ENCODE measurements around the gene UNK. TPM values are rescaled to one million over a fixed set of nuclear protein-coding genes. Genes with fewer than 3 reads are reported as not detected.

The UNK gene
- total and polyA plus RNA-seq, 9 of the 15 experiments (the other 6 are each of a cell fraction or from before 2014, with no cell fraction given): 12.8 to 38.6 (median 24.8) TPM

- TF ChIP-seq, protein P1, sequence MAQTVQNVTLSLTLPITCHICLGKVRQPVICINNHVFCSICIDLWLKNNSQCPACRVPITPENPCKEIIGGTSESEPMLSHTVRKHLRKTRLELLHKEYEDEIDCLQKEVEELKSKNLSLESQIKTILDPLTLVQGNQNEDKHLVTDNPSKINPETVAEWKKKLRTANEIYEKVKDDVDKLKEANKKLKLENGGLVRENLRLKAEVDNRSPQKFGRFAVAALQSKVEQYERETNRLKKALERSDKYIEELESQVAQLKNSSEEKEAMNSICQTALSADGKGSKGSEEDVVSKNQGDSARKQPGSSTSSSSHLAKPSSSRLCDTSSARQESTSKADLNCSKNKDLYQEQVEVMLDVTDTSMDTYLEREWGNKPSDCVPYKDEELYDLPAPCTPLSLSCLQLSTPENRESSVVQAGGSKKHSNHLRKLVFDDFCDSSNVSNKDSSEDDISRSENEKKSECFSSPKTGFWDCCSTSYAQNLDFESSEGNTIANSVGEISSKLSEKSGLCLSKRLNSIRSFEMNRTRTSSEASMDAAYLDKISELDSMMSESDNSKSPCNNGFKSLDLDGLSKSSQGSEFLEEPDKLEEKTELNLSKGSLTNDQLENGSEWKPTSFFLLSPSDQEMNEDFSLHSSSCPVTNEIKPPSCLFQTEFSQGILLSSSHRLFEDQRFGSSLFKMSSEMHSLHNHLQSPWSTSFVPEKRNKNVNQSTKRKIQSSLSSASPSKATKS (CRISPR knock-in tag; IDR thresholded peaks at IDR 0.05): 0 out of 2 replicates have a peak, but pooled peaks have one; percentile 69
- TF ChIP-seq GABPB1 (CRISPR knock-in tag; IDR thresholded peaks at IDR 0.05) (peak; percentile 83), HNRNPH1 (optimal IDR thresholded peaks at IDR 0.05; ENCODE audit: low read depth, low read length) (no peak), ATF1 (CRISPR knock-in tag; IDR thresholded peaks at IDR 0.05) (peak; percentile 80; the same call in 1 of the 2 replicates), ATF1 (tag; IDR thresholded peaks at IDR 0.05) (peak; percentile 90), FOXJ3 (CRISPR knock-in tag; IDR thresholded peaks at IDR 0.05) (no peak), U2AF1 (optimal IDR thresholded peaks at IDR 0.05; ENCODE audit: low read depth, low read length) (no peak), SMARCC2 (IDR thresholded peaks at IDR 0.05; ENCODE audit: low read depth) (peak; percentile 49; the same call in 1 of the 2 replicates), GMEB1 (CRISPR knock-in tag; IDR thresholded peaks at IDR 0.05) (no peak), MEF2A (IDR thresholded peaks at IDR 0.05; ENCODE audit: control insufficient read depth, low read depth, low read length) (no peak), ZFPM2 (CRISPR knock-in tag; IDR thresholded peaks at IDR 0.05) (no peak), ZBTB34 (CRISPR knock-in tag; IDR thresholded peaks at IDR 0.05) (no peak), SRSF9 (IDR thresholded peaks at IDR 0.05; ENCODE audit: borderline replicate concordance, low read depth, low read length) (no peak), TCF7 (IDR thresholded peaks at IDR 0.05; ENCODE audit: borderline replicate concordance) (no peak)
- TF ChIP-seq, protein P2, sequence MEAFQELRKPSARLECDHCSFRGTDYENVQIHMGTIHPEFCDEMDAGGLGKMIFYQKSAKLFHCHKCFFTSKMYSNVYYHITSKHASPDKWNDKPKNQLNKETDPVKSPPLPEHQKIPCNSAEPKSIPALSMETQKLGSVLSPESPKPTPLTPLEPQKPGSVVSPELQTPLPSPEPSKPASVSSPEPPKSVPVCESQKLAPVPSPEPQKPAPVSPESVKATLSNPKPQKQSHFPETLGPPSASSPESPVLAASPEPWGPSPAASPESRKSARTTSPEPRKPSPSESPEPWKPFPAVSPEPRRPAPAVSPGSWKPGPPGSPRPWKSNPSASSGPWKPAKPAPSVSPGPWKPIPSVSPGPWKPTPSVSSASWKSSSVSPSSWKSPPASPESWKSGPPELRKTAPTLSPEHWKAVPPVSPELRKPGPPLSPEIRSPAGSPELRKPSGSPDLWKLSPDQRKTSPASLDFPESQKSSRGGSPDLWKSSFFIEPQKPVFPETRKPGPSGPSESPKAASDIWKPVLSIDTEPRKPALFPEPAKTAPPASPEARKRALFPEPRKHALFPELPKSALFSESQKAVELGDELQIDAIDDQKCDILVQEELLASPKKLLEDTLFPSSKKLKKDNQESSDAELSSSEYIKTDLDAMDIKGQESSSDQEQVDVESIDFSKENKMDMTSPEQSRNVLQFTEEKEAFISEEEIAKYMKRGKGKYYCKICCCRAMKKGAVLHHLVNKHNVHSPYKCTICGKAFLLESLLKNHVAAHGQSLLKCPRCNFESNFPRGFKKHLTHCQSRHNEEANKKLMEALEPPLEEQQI (IDR thresholded peaks at IDR 0.05): peak; percentile 18; the same call in 1 of the 2 replicates
- TF ChIP-seq, protein P3, sequence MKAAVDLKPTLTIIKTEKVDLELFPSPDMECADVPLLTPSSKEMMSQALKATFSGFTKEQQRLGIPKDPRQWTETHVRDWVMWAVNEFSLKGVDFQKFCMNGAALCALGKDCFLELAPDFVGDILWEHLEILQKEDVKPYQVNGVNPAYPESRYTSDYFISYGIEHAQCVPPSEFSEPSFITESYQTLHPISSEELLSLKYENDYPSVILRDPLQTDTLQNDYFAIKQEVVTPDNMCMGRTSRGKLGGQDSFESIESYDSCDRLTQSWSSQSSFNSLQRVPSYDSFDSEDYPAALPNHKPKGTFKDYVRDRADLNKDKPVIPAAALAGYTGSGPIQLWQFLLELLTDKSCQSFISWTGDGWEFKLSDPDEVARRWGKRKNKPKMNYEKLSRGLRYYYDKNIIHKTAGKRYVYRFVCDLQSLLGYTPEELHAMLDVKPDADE (conservative IDR thresholded peaks at IDR 0.05; ENCODE audit: control insufficient read depth, low read depth, low read length): no peak
Measured at GRCh38 chr17:75785016-75785890, 647 bp downstream of the UNK start (continued).
